ENCODE results near the gene PDS5B. TPM values are rescaled to one million over a fixed set of nuclear protein-coding genes. Genes with fewer than 3 reads are reported as not detected.
"Not testable (repeated sequence)": the region's sequence is repeated elsewhere in the genome, so short reads cannot be mapped to it uniquely, and the experiment has no call there.

PDS5B gene
- total and polyA plus RNA-seq, 2 of the 8 experiments (the other 6 are each of a cell fraction or from before 2014, with no cell fraction given), result 5.5 to 54.6 TPM

GRCh38 chr13:32826372-32826771 lies 240.1 kb downstream of the PDS5B start:
- H3K23ac ChIP-seq (ENCODE audit: insufficient read length); H3K4me3 ChIP-seq (ENCODE audit: extremely low read depth in 1 of 4, insufficient read depth in 2 of 4, low read depth in 3 of 4, low read length in 4 of 4); H3K9me3 ChIP-seq (ENCODE audit: insufficient read depth in 2 of 2, low read depth in 1 of 2, low read length in 1 of 2); H2BK120ac ChIP-seq (replicated peaks; ENCODE audit: low read depth, low read length); H4K20me1 ChIP-seq (replicated peaks in 1 of 2; ENCODE audit: control insufficient read depth in 1 of 2, insufficient read depth in 2 of 2, low read length in 2 of 2); H2BK12ac ChIP-seq (ENCODE audit: low read depth, low read length); H4K91ac ChIP-seq (replicated peaks; ENCODE audit: insufficient read length, low read length); H4K5ac ChIP-seq (ENCODE audit: insufficient read length, low read depth, low read length); H3K27ac ChIP-seq (ENCODE audit: low read depth, low read length); H2AK5ac ChIP-seq (ENCODE audit: low read depth, low read length); H3K23me2 ChIP-seq (ENCODE audit: low read depth, low read length); DNase-seq (ENCODE audit: low read depth in 1 of 2, low spot score in 2 of 2); H3K27me3 ChIP-seq (replicated peaks in 1 of 4; ENCODE audit: control insufficient read depth in 3 of 4, extremely low read depth in 1 of 4, insufficient read depth in 3 of 4, low read length in 3 of 4); POLR2A ChIA-PET (ENCODE audit: partially characterized antibody); FAIRE-seq; H4K8ac ChIP-seq (ENCODE audit: extremely low read depth, insufficient read depth, low read length); H2AFZ ChIP-seq (ENCODE audit: low read length); H3K56ac ChIP-seq (replicated peaks; ENCODE audit: insufficient read length, low read depth, low read length); H2BK15ac ChIP-seq (ENCODE audit: low read length); H3K79me1 ChIP-seq (ENCODE audit: low read depth, low read length); H3K4ac ChIP-seq (replicated peaks; ENCODE audit: insufficient read length, low read depth, low read length); H3K9ac ChIP-seq (replicated peaks in 1 of 4; ENCODE audit: extremely low read depth in 1 of 4, low read depth in 3 of 4, low read length in 3 of 4); H3K14ac ChIP-seq (ENCODE audit: insufficient read length); H3K36me3 ChIP-seq (ENCODE audit: control insufficient read depth in 2 of 4, insufficient read depth in 4 of 4, low read length in 3 of 4); H2BK20ac ChIP-seq (ENCODE audit: low read length); H3K4me2 ChIP-seq (ENCODE audit: insufficient read depth in 1 of 2, low read depth in 2 of 2, low read length in 2 of 2); H2BK5ac ChIP-seq (ENCODE audit: low read depth, low read length); H3K18ac ChIP-seq (ENCODE audit: extremely low read depth, low read length); H3K79me2 ChIP-seq (ENCODE audit: control insufficient read depth in 1 of 2, insufficient read depth in 2 of 2, low read length in 2 of 2): not testable (repeated sequence)
- CTCF ChIA-PET (ENCODE audit: partially characterized antibody), result interaction anchor here (1.5 kb wide), 1 partner anchor 10 kb away, joined by 3 read pairs; no protein-coding TSS in a partner anchor
- 97% methylated on average over 5 of the region's 5 CpGs; no CpG with 5 or more reads in 1 of the 2 experiments for WGBS, 2 experiments (ENCODE audit: extremely low coverage in 1 of 2, insufficient coverage in 1 of 2, insufficient read length in 1 of 2, insufficient replicate concordance in 2 of 2, low coverage in 1 of 2, low lambda C conversion rate in 2 of 2, missing lambda C conversion rate in 1 of 2)
- H3K4me1 ChIP-seq (replicated peaks in 1 of 4; ENCODE audit: control insufficient read depth in 3 of 4, insufficient read depth in 4 of 4, low read length in 3 of 4), result peaks cover 0 to 12% (median 8%) of the 10 kb centered on the region in 4 experiments; a peak in 4 of 7 replicates

Small RNA genes within 50 kb of the gene (small RNA-seq; reads per million reads assigned to genes)
- not detected for gene RNY1P4 (ENCODE audit: insufficient read depth)

Other genes starting within 250 kb of the PDS5B start
- 3.1 and 3.7 TPM in 2 replicates for gene N4BP2L1, start 158.3 kb upstream of the PDS5B start, total RNA-seq (2021; fragmentation: NEBNext Ultra II Directional; extraction: Animal tissue kit (Norgen Biotek cat#: 25700))
- 1.3 and 1.9 TPM in 2 replicates for gene N4BP2L1, start 158.3 kb upstream of the PDS5B start, polyA plus RNA-seq (2011; rRNA removed)
- gene N4BP2L2, start 47.7 kb upstream of the PDS5B start, total RNA-seq (2021; fragmentation: NEBNext Ultra II Directional; extraction: Animal tissue kit (Norgen Biotek cat#: 25700)), result 64.0 and 67.6 TPM in 2 replicates
- 9.3 and 14.6 TPM in 2 replicates for gene N4BP2L2, start 47.7 kb upstream of the PDS5B start, polyA plus RNA-seq (2011; rRNA removed)

Measured in H1 (cell line).